HG03039 (cell line): Measurements from ENCODE around the gene PKNOX1.
"Not testable (repeated sequence)": the region's sequence is repeated elsewhere in the genome, so short reads cannot be mapped to it uniquely, and the experiment has no call there.

Experiments
- ATAC-seq: cut with Tn5 transposase; IDR thresholded peaks from one replicate; pipeline ENCODE4 v1.9.1; 2021; ENCODE audit warnings: mild to moderate bottlenecking, moderate library complexity; ENCODE audit not compliant: unreplicated experiment

The PKNOX1 gene

GRCh38 chr21:42981862-42982261 is 7.5 kb downstream of the PKNOX1 start:
- ATAC-seq = no peak

DNA sequence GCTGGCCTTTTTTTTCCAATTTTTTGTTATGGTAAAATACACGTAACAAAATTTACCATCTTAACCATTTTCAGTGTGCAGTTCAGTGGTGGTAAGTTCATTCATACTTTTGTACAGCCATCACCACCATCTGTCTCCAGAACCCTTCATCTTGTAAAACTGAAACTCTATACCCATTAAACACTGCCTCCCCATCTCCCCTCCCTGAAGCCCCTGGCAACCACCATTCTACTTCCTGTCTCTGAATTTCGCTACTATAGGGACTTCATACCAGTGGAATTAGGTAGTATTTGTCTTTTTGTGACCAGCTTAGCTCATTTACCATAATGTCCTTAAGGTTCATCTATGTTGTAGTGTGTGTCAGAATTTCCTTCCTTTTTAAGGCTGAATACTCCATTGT is 8.7 kb downstream of the PKNOX1 start:
- no peak for ATAC-seq

GRCh38 chr21:42983869-42984268 is 9.5 kb downstream of the PKNOX1 start:
- no peak for ATAC-seq

DNA sequence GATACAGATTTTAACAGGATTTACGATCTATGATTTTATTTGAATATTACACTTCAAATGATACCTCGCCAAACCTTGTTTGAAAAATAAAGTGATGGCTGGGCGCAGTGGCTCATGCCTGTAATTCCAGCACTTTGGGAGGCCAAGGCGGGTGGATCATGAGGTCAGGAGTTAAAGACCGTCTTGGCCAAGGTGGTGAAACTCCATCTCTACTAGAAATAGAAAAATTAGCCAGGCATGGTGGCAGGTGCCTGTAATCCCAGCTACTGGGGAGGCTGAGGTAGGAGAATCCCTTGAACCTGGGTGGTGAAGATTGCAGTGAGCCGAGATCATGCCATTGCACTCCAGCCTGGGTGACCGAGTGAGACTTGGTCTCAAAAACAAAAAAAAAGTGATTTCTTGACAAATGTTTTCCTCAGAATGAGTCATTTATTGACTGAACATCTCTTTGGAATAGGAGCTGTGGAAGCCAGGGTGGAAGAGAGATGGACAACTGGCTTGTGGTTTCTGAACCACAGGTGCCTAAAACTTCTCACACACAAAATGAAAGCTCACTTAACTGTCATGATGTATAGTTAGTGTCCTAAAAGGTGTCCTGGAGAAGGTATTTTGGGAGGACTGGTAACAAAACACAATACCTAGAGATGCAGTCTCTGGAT is 11.9 kb downstream of the PKNOX1 start:
- no peak for ATAC-seq

GRCh38 chr21:42988236-42988965 is 14.0 kb downstream of the PKNOX1 start:
- no peak for ATAC-seq

GRCh38 chr21:42989370-42989769 is 15.0 kb downstream of the PKNOX1 start:
- not testable (repeated sequence) for ATAC-seq

DNA sequence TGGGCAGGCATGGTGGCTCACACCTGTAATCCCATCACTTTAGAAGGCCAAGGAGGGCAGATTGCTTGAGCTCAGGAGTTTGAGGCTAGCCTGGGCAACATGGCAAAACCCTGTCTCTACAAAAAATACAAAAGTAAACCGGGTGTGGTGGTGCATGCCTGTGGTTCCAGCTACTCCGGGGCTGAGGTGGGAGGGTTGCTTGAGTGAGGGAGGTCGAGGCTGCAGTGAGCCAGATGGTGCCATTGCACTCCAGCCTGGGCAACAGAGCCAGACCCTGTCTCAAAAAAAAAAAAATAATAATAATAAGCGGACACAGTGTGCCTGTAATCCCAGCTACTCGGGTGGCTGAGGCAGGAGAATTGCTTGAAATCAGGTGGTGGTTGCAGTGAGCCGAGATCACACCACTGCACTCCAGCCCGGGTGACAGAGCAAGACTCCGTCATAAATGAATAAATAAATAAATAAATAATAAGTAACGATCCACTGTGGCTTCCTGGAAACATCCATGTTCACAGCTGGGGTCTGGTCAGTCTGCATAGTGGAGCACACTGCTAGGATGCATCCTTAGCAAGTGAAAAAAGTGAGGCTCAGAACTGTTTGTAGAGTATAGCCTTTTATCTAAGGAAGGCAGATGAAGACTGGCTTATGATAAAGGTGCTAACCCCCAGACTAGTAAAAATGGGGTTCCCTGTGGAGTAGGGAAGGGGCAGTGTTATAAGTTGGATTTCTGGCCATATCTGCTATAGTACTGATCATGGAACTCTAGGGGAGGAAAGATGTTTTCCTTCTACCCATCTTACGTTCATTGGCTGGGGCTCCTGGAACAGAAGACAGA is 15.7 kb downstream of the PKNOX1 start:
- ATAC-seq = no peak

- ATAC-seq = no peak
Measured at GRCh38 chr21:42991992-42992740, 17.8 kb downstream of the PKNOX1 start.

DNA sequence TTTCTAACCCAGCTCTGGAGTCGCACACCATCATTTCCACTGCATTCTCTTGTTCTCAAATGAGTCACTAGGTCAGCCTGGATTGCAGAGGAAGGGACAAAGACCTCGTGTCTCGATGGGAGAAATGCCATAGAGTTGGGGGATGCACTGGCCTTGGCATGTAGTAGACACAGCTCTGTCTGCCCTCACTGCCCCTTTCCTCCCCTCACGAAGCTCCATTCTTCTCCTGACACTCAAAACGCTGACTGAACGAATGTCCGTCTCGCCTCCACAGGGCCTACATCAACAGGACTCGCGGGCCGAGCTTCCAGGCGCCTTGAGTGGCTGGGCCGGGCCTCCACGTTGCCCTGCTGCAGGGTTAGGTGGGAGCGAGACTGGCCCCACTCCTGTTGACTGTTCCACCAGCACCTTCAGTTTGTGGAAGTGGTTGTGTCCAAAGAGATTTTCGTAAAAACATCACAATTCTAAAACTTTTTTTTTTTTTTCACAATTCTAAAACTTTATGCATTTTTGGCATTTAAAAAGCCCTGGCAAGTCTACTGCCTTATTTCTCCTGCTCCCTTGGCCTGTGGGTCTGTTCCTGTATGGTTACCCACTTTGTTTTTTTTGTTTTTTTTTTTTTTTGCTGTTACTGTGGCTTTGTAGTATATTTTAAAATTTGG is 18.8 kb downstream of the PKNOX1 start:
- no peak for ATAC-seq

DNA sequence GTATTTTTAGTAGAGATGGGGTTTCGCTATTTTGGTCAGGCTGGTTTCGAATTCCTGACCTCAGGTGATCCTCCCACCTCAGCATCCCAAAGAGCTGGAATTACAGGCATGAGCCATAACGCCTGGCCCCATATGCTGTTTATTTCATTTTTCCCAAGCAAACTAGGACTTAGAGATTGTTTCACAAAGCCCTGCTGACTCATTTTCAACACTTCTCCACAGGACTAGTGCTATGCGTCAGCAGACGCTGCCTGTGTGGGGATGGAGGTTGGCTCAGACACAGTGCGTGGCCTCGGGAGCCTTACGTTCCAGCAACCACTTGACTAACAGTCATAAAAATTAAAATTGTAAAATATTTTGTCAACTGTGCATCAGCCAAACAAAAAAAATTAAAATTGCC is 22.7 kb downstream of the PKNOX1 start:
- ATAC-seq = no peak

DNA sequence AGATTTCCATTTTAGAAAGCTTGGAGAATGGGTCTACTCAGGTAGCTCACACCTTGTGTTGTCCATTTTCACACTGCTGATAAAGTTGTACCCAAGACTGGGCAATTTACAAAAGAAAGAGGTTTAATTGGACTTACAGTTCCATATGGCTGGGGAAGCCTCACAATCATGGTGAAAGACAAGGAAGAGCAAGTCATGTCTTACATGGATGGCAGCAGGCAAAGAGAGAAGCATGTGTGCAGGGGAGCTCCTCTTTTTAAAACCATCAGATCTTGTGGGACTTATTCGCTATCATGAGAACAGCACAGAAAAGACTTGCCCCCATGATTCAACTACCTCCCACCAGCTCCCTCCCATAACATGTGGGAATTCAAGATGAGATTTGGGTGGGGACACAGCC is 23.6 kb downstream of the PKNOX1 start:
- not testable (repeated sequence) for ATAC-seq

GRCh38 chr21:42999152-42999551 is 24.8 kb downstream of the PKNOX1 start:
- not testable (repeated sequence) for ATAC-seq

DNA sequence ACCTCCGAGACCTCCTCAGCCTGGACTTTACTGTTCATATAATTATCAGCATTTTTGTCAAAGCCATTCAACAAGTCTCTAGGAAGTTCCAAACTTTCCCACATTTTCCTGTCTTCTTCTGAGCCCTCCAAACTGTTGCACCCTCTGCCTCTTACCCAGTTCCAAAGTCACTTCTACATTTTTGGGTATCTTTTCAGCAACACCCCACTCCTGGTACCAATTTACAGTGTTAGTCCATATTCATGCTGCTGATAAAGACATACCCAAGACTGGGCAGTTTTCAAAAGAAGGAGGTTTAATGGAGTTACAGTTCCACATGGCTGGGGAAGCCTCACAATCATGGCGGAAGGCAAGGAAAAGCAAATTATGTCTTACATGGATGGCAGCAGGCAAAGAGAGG is 25.7 kb downstream of the PKNOX1 start:
- not testable (repeated sequence) for ATAC-seq

GRCh38 chr21:43001316-43001715 is 27.0 kb downstream of the PKNOX1 start:
- no peak for ATAC-seq

DNA sequence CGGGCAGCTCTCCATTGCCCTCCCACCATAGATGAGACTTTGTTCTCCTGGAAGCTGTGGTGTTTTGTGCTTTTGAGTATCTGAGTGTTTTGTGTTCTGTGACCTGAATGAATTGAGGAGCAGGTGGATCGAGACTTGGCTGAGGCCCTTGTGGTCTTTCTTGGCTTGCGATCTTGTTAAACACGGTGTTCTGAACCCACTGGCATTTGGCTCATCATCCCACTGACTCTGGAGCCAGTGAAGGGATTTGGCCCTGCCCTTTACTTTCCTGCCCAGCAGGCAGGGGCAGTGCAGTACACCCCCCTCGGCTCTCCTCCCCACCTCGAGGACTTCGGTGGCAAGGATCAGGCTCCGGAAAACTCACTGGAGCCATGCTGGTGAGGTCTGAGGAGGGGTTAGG is 30.6 kb downstream of the PKNOX1 start:
- no peak for ATAC-seq

DNA sequence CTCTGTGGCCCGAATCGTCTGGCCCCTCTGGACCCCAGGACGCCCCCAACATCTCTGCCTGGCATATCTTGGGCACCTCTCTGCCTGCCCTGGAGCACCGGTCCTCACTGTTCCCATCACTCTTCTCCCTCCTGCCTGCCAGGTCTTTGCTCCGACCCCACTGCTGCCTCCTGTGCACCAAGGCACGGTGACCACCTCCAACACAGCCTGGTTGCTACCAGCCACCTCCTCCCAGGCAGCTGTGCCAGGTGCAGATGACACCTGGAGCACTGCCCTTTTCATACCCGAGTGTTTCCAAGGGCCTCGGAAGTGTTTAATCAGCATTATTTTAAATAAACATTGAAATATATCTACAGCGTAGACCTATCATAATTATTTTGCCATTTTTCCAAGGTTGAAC is 31.3 kb downstream of the PKNOX1 start:
- no peak for ATAC-seq

DNA sequence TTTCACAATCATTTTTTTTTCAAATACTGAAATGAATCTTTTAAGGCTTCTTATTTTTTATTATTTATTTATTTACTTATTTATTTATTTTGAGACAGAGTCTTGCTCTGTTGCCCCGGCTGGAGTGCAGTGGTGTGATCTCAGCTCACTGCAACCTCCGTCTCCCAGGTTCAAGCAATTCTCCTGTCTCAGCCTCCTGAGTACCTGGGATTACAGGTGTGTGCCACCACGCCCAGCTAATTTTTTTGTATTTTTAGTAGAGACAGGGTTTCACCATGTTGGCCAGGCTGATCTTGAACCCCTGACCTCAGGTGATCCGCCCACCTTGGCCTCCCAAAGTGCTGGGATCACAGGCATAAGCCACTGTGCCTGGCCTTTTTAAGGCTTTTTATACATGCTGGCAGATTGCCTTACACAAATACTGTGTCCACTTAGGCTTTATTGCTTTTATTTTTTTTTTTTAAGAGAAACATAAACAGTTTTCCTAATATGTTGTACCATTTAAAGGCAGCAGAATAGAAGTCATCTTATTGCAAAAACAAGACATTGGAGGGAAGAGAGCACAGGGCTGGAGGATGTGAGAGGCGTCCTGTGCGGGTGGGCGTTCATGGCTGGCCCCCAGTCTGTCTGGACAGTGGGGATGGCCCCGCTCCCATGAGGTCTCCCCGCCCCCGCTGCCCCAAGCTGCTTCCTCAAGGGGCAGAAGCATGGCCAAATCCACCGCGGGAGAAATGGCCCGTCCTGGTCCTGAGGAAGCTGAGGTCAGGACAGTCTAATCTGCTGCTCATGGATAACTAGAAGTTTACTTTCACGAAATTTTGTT is 31.9 kb downstream of the PKNOX1 start:
- ATAC-seq = not testable (repeated sequence)

DNA sequence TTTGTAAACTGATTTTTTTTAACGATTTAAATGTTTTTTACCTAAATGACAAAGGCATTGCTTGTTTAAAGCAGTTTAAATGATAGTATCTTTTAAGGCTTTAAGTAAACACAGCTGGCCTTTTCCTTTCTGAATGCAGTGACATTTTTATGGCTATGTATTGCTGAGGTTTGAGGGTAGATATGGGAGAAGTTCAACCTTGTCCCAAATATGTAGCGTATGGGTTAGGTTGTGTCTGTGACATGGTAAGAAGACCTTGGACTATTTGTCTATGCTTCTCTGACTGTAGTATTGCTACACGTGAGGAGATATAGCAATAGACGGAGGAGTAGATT is 32.5 kb downstream of the PKNOX1 start:
- no peak for ATAC-seq

DNA sequence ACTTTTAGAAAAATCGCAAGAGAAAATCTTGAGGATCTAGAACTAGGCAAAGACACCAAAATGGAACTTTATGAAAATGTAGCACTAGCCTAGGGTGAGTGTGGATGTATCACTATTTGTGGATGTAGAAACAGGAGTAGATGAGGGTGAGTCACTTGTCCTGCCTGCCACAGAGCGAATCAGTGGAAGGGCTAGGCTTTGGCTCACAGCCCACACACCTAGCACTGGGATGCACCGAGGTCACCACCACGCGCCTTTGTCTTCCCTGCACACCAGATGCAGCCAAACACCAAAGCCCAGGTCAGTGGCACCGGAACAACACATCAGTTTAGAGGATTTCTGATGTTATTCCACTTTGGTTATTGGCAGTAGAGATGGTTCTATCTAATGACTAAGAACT is 38.2 kb downstream of the PKNOX1 start:
- no peak for ATAC-seq
